ENCODE data around the gene C11orf86.

DNA sequence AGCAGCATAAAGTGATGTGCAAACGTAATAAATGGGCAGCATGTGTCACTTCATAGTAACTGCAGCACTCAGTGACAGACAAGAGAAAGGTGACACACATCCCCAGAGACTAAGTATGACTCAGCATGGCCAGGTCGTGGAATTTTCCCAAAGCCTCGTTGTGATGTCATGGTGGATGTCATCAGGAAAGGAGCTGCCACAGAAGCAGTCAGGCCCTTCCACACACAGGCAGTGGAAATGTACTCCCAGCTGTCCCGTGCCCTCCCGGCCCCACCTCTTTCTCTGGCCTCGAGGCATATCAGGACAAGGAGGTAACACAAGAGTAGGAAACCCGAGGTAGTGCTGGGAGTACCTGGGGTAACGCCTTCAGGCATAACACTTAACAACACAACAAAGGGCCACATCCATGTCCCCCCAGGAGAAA is 25.0 kb upstream of the C11orf86 start:
- TF ChIP-seq POLR2A (IDR thresholded peaks at IDR 0.05) = no peak
- peak in 1 of 2 donors; percentile 47 for TF ChIP-seq POLR2AphosphoS5 (IDR thresholded peaks at IDR 0.05; ENCODE audit: insufficient read depth in 1 of 2, low read depth in 1 of 2)
- TF ChIP-seq, protein P1, sequence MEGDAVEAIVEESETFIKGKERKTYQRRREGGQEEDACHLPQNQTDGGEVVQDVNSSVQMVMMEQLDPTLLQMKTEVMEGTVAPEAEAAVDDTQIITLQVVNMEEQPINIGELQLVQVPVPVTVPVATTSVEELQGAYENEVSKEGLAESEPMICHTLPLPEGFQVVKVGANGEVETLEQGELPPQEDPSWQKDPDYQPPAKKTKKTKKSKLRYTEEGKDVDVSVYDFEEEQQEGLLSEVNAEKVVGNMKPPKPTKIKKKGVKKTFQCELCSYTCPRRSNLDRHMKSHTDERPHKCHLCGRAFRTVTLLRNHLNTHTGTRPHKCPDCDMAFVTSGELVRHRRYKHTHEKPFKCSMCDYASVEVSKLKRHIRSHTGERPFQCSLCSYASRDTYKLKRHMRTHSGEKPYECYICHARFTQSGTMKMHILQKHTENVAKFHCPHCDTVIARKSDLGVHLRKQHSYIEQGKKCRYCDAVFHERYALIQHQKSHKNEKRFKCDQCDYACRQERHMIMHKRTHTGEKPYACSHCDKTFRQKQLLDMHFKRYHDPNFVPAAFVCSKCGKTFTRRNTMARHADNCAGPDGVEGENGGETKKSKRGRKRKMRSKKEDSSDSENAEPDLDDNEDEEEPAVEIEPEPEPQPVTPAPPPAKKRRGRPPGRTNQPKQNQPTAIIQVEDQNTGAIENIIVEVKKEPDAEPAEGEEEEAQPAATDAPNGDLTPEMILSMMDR (IDR thresholded peaks at IDR 0.05) = no peak

All from vagina (tissue), 2 donors.